Astrocyte of the spinal cord (primary cell): Measurements from ENCODE around the gene PRRT4.
A peak's percentile ranks its signal among the peaks of the same experiment; 100 is the strongest.

Experiments used
- DNase-seq: peaks from one replicate; pipeline ENCODE4 v3.0.0; 2011; ENCODE audit warnings: low read depth, low spot score
- H3K4me3 ChIP-seq: 2 replicates; pipeline ENCODE4 v1.5.1; 2011; ENCODE audit warnings: low read depth, mild to moderate bottlenecking, low read length, moderate library complexity
- in situ Hi-C: cut with HindIII; loops from 2 replicates; pipeline ENCODE4 v1.10.0; 2017; ENCODE audit warnings: low sequenced_read_pairs
- TF ChIP-seq, protein P1 (sequence below): IDR thresholded peaks from 2 replicates; pipeline ENCODE4 v1.5.1; 2012; ENCODE audit warnings: low read depth, mild to moderate bottlenecking, low read length, inconsistent platforms

PRRT4 gene

DNA sequence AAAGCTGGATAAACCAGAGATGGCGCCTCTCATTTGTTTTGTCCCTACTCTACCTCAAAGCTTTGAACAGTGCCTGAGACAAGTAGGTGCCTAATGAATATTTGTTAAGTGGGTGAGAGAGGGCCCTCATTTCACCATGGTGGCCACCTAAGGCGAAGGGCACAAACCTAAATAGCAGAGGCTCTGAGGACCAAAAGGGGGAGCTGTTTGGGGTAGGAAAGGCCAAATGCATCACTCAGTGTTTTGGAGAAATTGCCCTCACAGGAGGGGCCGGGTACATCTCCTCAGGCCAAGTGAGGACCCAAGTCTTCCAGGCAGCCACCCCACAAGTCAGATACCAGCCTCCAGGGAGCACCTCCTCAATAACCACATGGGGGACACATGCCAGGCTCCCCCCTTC lies 34.3 kb upstream of the PRRT4 start:
- in situ Hi-C loops, result no loop called here
- H3K4me3 ChIP-seq, result no peak overlapping the region
- TF ChIP-seq, protein P1, sequence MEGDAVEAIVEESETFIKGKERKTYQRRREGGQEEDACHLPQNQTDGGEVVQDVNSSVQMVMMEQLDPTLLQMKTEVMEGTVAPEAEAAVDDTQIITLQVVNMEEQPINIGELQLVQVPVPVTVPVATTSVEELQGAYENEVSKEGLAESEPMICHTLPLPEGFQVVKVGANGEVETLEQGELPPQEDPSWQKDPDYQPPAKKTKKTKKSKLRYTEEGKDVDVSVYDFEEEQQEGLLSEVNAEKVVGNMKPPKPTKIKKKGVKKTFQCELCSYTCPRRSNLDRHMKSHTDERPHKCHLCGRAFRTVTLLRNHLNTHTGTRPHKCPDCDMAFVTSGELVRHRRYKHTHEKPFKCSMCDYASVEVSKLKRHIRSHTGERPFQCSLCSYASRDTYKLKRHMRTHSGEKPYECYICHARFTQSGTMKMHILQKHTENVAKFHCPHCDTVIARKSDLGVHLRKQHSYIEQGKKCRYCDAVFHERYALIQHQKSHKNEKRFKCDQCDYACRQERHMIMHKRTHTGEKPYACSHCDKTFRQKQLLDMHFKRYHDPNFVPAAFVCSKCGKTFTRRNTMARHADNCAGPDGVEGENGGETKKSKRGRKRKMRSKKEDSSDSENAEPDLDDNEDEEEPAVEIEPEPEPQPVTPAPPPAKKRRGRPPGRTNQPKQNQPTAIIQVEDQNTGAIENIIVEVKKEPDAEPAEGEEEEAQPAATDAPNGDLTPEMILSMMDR, result peak; percentile 36
- DNase-seq, result no peak

DNA sequence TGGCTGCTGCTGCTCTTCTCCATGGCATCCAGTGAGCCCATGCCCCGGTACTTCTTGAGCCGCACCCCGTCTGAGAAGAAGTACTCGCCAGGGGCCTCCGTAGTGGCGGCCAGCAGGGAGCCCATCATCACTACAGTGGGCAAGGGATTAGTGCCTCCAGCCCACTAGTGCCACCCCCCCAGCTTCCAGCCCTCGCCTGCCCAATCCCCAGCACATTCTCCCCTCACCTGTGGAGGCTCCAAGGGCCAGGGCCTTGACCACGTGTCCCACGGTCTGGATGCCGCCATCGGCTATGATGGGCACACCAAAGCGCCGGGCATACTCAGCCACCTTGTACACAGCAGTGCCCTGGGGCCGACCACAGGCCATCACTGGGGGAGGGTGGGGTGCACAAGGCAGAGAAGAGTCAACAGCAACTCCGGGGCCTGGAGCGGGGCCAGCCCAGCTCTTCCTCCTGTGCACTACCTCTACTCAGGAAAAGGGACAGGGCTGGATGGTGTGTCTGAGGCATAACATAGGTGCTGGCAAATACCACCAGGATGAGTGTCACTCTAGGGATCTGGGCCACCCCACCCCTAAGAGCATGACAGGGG lies 33.5 kb upstream of the PRRT4 start:
- DNase-seq, result no peak
- no peak overlapping the region for H3K4me3 ChIP-seq
- in situ Hi-C loops, result no loop called here
- TF ChIP-seq, protein P1, result no peak

DNA sequence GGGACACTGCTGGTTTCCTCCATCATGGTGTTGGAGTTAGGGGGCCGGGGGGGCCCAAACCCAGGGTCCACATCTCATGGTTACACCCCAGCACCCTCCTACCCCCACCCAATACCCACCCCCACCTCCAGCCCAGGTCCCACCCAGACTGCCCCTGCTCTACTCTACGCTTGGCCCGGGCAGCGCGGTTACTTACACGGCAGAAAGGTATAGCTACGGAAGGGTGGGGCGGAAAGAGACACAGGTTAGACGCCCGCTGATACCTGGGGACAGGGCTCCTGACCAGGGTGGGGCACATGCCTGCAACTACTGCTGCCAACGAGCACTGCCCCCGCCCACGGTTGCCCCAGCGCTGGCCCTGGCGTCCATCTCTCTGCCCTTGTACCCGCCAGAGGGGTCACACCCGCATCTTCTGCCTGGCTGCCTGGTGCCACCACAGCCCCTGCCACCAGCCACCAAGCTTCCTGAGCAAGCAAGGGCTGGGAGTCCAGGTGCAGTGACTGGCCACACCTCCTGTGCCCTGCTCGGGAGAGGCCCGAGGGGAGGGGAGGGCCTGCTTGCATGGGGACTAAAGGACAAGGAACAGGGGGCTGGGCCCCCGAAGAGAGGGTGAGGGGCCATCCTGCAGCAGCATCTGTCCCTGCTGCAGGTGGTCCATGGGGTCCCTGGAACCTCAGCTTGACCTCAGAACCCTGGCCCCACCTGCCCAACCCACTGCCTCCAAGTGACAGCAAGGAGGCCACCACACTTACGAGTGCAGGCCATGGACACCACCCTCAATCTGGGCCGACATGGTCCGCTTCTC lies 32.2 kb upstream of the PRRT4 start:
- H3K4me3 ChIP-seq, result no peak overlapping the region
- in situ Hi-C loops, result no loop called here
- TF ChIP-seq, protein P1, result no peak
- DNase-seq, result no peak

DNA sequence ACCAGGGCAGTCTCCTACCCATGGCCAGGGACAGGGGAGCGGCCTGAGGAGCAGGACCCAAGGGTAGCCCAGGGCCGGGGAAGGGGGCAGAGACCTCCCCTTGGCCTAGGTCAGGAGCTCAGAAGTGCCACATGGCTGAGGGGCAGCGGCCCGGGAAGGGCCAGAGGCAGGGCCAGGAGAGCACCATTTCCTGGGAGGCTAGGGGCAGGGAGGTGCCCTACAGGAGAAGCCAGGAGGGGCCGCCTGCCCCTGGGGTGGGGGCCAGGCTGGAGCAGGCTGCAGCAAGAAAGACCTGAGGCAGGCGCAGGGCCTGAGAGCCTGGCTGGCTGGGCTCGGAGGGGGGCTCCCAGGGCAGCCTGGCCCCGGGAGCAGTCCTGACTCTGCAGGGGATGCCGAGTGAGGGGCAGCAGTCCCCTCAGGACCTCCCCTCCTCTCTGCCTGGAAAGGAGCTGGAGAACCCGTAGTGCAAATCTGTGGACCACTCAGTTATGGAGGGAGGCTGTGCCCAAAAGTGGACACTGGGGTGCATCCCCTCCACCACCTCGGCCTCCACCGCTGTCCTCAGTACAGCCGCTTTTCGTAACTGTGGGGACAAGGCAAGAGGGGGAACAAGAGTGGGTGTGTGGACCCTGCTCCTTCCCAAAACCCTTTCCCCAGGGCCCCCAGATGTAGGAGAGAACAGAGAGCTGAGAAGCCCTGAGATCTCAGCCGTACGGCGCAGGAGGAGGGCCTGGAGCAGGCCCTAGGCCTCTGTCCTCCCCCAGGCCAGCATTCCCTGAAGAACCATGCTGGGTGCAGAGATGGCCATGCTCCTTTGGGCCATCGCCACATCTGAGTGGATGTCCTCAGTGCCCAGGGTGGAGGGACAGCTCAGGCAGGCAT lies 31.2 kb upstream of the PRRT4 start:
- no peak overlapping the region for H3K4me3 ChIP-seq
- in situ Hi-C loops, result no loop called here
- DNase-seq, result no peak
- TF ChIP-seq, protein P1, result no peak

DNA sequence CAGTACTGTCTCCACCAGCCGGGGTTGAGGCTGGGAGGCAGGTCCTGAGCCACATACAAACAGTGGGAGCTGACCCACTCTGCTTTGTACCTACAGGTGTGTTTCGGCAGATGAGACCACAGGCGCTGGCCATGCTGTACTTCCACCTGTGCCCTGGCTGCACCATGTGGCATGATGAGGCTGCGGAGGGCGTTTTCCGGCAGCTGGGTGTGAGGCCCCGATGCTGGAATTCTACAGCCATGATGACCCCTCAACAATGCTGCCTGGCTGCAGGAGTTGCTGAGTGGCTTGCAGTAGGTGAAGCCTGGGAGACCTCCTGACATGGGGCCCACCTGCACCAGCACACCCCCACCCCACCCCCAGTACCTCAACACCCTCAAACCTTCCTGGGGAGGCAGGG lies 30.3 kb upstream of the PRRT4 start:
- in situ Hi-C loops, result no loop called here
- no peak overlapping the region for H3K4me3 ChIP-seq
- no peak for DNase-seq
- TF ChIP-seq, protein P1, result no peak

DNA sequence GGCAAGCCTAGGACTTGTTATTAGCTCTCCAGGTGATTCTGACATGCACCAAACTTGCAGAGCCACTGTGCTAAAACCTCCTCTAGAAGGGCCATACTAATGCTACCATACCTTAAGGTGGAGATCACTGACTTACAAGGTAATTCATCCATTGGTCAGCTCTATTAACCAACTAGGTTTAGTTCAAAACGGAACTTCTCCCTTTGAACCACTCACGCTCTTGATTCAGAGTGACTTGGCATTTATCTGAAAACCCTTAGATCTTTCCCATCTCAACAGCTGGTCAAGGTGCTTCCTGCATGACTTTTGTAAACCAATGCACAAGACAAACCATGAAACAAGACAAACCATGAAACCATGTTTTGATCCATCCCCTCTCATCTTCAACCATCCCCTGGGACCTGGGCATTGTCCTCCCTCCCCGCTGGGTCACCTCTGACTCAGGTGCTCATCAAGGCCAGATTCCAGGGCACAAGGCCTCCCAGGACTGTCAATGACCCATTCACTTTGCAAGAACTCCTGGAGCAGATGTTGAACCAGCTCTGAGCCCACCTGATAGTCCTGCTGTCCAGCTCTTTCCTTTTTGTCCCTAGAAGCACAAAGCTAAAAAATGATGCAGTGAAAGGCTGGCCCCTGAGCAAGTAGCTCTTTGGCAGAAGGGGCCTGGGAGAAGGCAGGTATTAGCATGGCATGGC lies 29.5 kb upstream of the PRRT4 start:
- no peak overlapping the region for H3K4me3 ChIP-seq
- in situ Hi-C loops, result no loop called here
- no peak for DNase-seq
- TF ChIP-seq, protein P1, result no peak
